GM12878 (cell line): ENCODE results near the gene SOD2. TPM values are rescaled to one million over a fixed set of nuclear protein-coding genes. Genes with fewer than 3 reads are reported as not detected.

Source experiments
- ATAC-seq: fragments of 200-7000 bp; cut with Tn5 transposase; 3 replicates; pipeline ENCODE4 v1.9.1; 2020; ENCODE audit warnings: mild to moderate bottlenecking, moderate library complexity
- BruUV-seq: library from RNA; stranded (reverse); fragments of 400-500 nt; replicated peaks from 2 replicates; lab custom pipeline; 2021; lab: Mats Ljungman, UMichigan
- CTCF ChIA-PET: fragments of 300-600 bp; sonication (Branson Sonifier 250); formaldehyde crosslinking; extraction: SDS; loops from one replicate; lab custom pipeline; 2021; ENCODE audit warnings: inconsistent platforms; lab: Yijun Ruan, JAX
- POLR2A ChIA-PET: fragments of 350-600 bp; formaldehyde crosslinking; extraction: SDS; loops from one replicate; lab custom pipeline; 2021; ENCODE audit warnings: inconsistent platforms; lab: Charles Lee
- RAD21 ChIA-PET: fragments of 300-600 bp; sonication (Branson Sonifier 250); formaldehyde crosslinking; loops from one replicate; lab custom pipeline; 2023; ENCODE audit warnings: antibody characterized with exemption; ENCODE audit not compliant: unreplicated experiment; lab: Charles Lee
- SMC1A ChIA-PET: fragments of 300-600 bp; sonication (Branson Sonifier 250); formaldehyde crosslinking; loops from one replicate; lab custom pipeline; 2023; ENCODE audit not compliant: unreplicated experiment, uncharacterized antibody; lab: Charles Lee
- DNase-seq: peaks from one replicate; pipeline ENCODE4 v3.0.0-alpha.2; 2011; ENCODE audit warnings: low read depth, low spot score
- FAIRE-seq: peaks from 3 replicates; lab custom pipeline; 2011; peaks lifted over from hg19 to GRCh38; lab: Jason Lieb, UNC
- H2AFZ ChIP-seq: 2 replicates; pipeline ENCODE4 v1.6.0; 2011; ENCODE audit warnings: low read depth, low read length, control low read depth; ENCODE audit not compliant: control insufficient read depth
- H3K27ac ChIP-seq: 2 replicates; pipeline ENCODE4 v1.5.1; 2011; ENCODE audit warnings: control low read depth; ENCODE audit not compliant: control insufficient read depth, insufficient read depth
- H3K27me3 ChIP-seq, 2 experiments: replicated peaks in 1 of 2; 2 replicates each; pipeline versions ENCODE4 v1.6.0 to v1.6.1; 2011; ENCODE audit warnings: low read length in 1 of 2; ENCODE audit not compliant: control insufficient read depth in 2 of 2, insufficient read depth in 2 of 2
- H3K36me3 ChIP-seq, 2 experiments: 2 replicates each; pipeline ENCODE4 v1.5.1; 2011; ENCODE audit warnings: low read length in 1 of 2; ENCODE audit not compliant: control insufficient read depth in 2 of 2, insufficient read depth in 2 of 2
- H3K4me1 ChIP-seq: 2 replicates; pipeline ENCODE4 v1.6.1; 2011; ENCODE audit warnings: mild to moderate bottlenecking, low read length, moderate library complexity, mixed read lengths; ENCODE audit not compliant: control insufficient read depth, insufficient read depth
- H3K4me2 ChIP-seq: 2 replicates; pipeline ENCODE4 v1.6.0; 2011; ENCODE audit warnings: control low read depth; ENCODE audit not compliant: control insufficient read depth, insufficient read depth
- H3K4me3 ChIP-seq: fragments of 200-600 bp; sonication (generic); 2 replicates; pipeline ENCODE4 v1.5.1; 2016
- H3K79me2 ChIP-seq: 2 replicates; pipeline ENCODE4 v1.6.0; 2011; ENCODE audit warnings: low read length; ENCODE audit not compliant: control insufficient read depth, insufficient read depth
- H3K9ac ChIP-seq: 2 replicates; pipeline ENCODE4 v1.8.0; 2011; ENCODE audit warnings: low read length, control low read depth, mixed read lengths; ENCODE audit not compliant: control insufficient read depth, insufficient read depth
- H3K9me3 ChIP-seq: replicated peaks from 3 replicates; pipeline ENCODE4 v1.5.1; 2011; ENCODE audit warnings: mild to moderate bottlenecking, low read length; ENCODE audit not compliant: control insufficient read depth, insufficient read depth
- H4K20me1 ChIP-seq: 2 replicates; pipeline ENCODE4 v1.6.0; 2011; ENCODE audit not compliant: control insufficient read depth, insufficient read depth
- IRF3 ChIP-seq: fragments of 450-650 bp; IDR thresholded peaks from 2 replicates; pipeline ENCODE4 v1.6.1; 2014; ENCODE audit warnings: mild to moderate bottlenecking
- KDM1A ChIP-seq: fragments of 200-600 bp; sonication (generic); IDR thresholded peaks from 2 replicates; pipeline ENCODE4 v1.6.1; 2016; ENCODE audit warnings: borderline replicate concordance
- MYC ChIP-seq: IDR thresholded peaks from 2 replicates; pipeline ENCODE4 v1.6.1; 2011; ENCODE audit warnings: mild to moderate bottlenecking, low read length, moderate library complexity, inconsistent platforms; ENCODE audit not compliant: insufficient read depth, insufficient replicate concordance, insufficient read length, severe bottlenecking
- NKRF ChIP-seq: fragments of 450-650 bp; conservative IDR thresholded peaks from 2 replicates; pipeline ENCODE4 v1.6.1; 2017; ENCODE audit warnings: mild to moderate bottlenecking, moderate library complexity
- NR2C1 ChIP-seq: fragments of 450-650 bp; IDR thresholded peaks from 2 replicates; pipeline ENCODE4 v1.6.1; 2017; ENCODE audit warnings: antibody characterized with exemption, mild to moderate bottlenecking, moderate library complexity
- REST ChIP-seq: IDR thresholded peaks from 2 replicates; pipeline ENCODE4 v1.6.1; 2012; ENCODE audit warnings: mild to moderate bottlenecking, low read depth, low read length
- SUPT20H ChIP-seq: IDR thresholded peaks from 2 replicates; pipeline ENCODE4 v1.6.1; 2011; ENCODE audit warnings: low read depth, mild to moderate bottlenecking, low read length, moderate library complexity, borderline replicate concordance; ENCODE audit not compliant: control insufficient read depth
- YY1 ChIP-seq: IDR thresholded peaks from 2 replicates; pipeline ENCODE4 v1.6.1; 2011; ENCODE audit warnings: low read depth, mild to moderate bottlenecking, low read length
- WGBS: methylation state at CpG from one replicate; pipeline ENCODE4 v1.1.6; 2016; ENCODE audit warnings: low lambda C conversion rate; ENCODE audit not compliant: insufficient replicate concordance, insufficient coverage; ENCODE audit errors: missing lambda C conversion rate; 5-methylcytosine and 5-hydroxymethylcytosine counted together
- in situ Hi-C: fragments of 300-500 bp; cut with MboI; formaldehyde crosslinking; loops from 9 replicates; pipeline ENCODE4 v1.14.3; 2018; ENCODE audit warnings: mixed read lengths
- intact Hi-C: fragments of 100-400 bp; cut with micrococcal nuclease; formaldehyde crosslinking; loops from one replicate; pipeline ENCODE4 v1.14.2; 2022; ENCODE audit not compliant: unreplicated experiment
- polyA plus RNA-seq, 11 experiments: library from polyadenylated mRNA; depleted of rRNA in 4 of 11; unstranded in 6 of 11; stranded (reverse) in 5 of 11; fragments of >200 nt; fragmentation: Nextera tagmentation in 4 of 11; fragmentation: Illumina TruSeq in 1 of 11; extraction: Ambion mirVana in 4 of 11; extraction: Trizol in 1 of 11; gene quantifications; 1 replicate in 1 of 11; 2 replicates in 10 of 11; pipeline versions ENCODE4 v1.2.1 to v1.2.3, GENCODE V29; 2011 to 2016; ENCODE audit warnings: inconsistent platforms in 2 of 11, missing spikeins in 2 of 11, low read depth in 1 of 11
- total RNA-seq, 4 experiments: library from RNA; depleted of rRNA in 3 of 4; stranded (reverse); fragments of >200 nt in 3 of 4; fragmentation: Illumina TruSeq in 1 of 4; extraction: Trizol in 1 of 4; gene quantifications; 2 replicates each; pipeline versions ENCODE4 v1.2.1 to v1.2.3, GENCODE V29; 2013 to 2021

Gene SOD2
- total and polyA plus RNA-seq, 10 of the 15 experiments (the other 5 are each of a cell fraction or from before 2014, with no cell fraction given): 12.1 to 55.8 (median 39.1) TPM

GRCh38 chr6:159693128-159693893 lies at the start of gene SOD2 (continued):
- no peak for TF ChIP-seq SUPT20H
- TF ChIP-seq KDM1A: no peak
- TF ChIP-seq REST: peak; percentile 26; the same call in 1 of the 2 replicates
- no peak for TF ChIP-seq IRF3
- TF ChIP-seq NR2C1: peak; percentile 29; the same call in 1 of the 2 replicates

DNA sequence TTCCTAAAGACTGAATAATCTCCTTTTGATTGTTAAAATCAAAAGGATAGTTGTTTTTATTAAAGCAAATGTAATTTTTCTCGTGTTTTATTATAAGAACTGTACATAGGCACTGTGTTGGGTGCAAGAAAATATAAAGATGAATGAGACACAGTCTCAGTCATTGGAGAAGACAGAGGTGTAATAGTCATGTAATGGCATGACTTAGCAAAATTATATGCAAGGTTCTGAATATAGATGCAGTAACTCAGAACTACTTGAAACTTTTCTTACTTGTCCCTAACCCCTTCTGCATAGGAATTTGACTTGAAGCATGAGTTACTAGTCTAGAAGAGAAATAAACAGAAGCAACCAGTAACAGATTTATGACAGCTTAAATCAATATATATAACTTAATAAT lies 49.1 kb upstream of the SOD2 start:
- Histone ChIP-seq H3K9ac (no peak overlapping the region), H3K79me2 (peaks cover 27% of the 10 kb centered on the region), H3K4me2 (no peak overlapping the region), H3K36me3 (peaks cover 8 to 49% of the 10 kb centered on the region in 2 experiments), H3K4me1 (no peaks in the 10 kb centered on the region), H2AFZ (no peak overlapping the region), H3K27me3 (no peaks in the 10 kb centered on the region), H3K4me3 (no peak overlapping the region), H3K27ac (no peak overlapping the region), H4K20me1 (no peaks in the 10 kb centered on the region), H3K9me3 (no peaks in the 10 kb centered on the region)
- in situ Hi-C loops (no loop called here), intact Hi-C loops (no loop called here)
- RAD21 ChIA-PET: no interaction called here
- BruUV-seq: no TSS peak
- ATAC-seq (no peak), FAIRE-seq (no peak), DNase-seq (no peak)
- WGBS: 100% methylated on average over 1 of the region's 1 CpG
- CTCF ChIA-PET: interaction anchor here (0.9 kb wide), 1 partner anchor 61 kb away, joined by 5 read pairs; no protein-coding TSS in a partner anchor
- SMC1A ChIA-PET: no interaction called here
- POLR2A ChIA-PET: no interaction called here
- TF ChIP-seq MYC (no peak), YY1 (no peak), NKRF (no peak)
